Glutamatergic neuron (in vitro differentiated cells): ENCODE data around the gene MTCL3.
A peak's percentile ranks its signal among the peaks of the same experiment; 100 is the strongest.

ENCODE experiments used
- DNase-seq: peaks from one replicate; pipeline ENCODE4 v3.0.0; 2022
- H3K27ac Mint-ChIP-seq: one replicate; pipeline ENCODE4 v1.8.0; 2020; ENCODE audit warnings: mild to moderate bottlenecking, mixed read lengths, inconsistent platforms; ENCODE audit not compliant: unreplicated experiment
- H3K27me3 Mint-ChIP-seq: one replicate; pipeline ENCODE4 v1.8.0; 2020; ENCODE audit warnings: mild to moderate bottlenecking, moderate library complexity, mixed read lengths, inconsistent platforms; ENCODE audit not compliant: unreplicated experiment
- H3K36me3 Mint-ChIP-seq: one replicate; pipeline ENCODE4 v1.8.0; 2020; ENCODE audit warnings: mild to moderate bottlenecking, mixed read lengths, inconsistent platforms; ENCODE audit not compliant: unreplicated experiment
- H3K4me1 Mint-ChIP-seq: one replicate; pipeline ENCODE4 v1.8.0; 2020; ENCODE audit warnings: mild to moderate bottlenecking, low read depth, mixed read lengths, inconsistent platforms; ENCODE audit not compliant: unreplicated experiment
- H3K4me3 Mint-ChIP-seq: one replicate; pipeline ENCODE4 v1.8.0; 2020; ENCODE audit warnings: mild to moderate bottlenecking, mixed read lengths, inconsistent platforms; ENCODE audit not compliant: unreplicated experiment
- H3K9me3 Mint-ChIP-seq: one replicate; pipeline ENCODE4 v1.8.0; 2020; ENCODE audit warnings: mild to moderate bottlenecking, moderate library complexity, mixed read lengths, inconsistent platforms; ENCODE audit not compliant: unreplicated experiment
- TF ChIP-seq, protein P1 (sequence below): fragments of 200-600 bp; sonication (generic); IDR thresholded peaks from one replicate; pipeline ENCODE4 v1.5.0; 2021; ENCODE audit not compliant: partially characterized antibody, unreplicated experiment

The MTCL3 gene

DNA sequence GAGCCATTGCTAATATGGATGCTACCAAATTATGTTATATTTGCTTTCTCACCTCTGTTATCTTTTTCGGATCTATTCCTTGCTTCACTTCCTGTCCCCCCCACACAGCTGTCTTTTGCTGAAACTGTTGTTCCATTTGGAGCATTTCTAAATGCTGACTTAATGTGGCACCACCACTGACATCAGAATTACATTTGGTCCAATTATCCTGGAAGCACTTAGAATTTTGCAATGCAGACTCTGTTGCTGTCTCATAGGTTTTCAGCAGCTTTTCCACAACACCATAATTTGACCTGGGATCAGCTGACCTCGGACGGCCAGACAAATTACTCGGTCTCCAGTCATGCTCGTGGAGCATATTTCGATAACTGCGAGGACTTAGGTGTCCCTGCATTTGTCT, 72.8 kb downstream of the MTCL3 start:
- Mint-ChIP-seq H3K4me1 (peaks cover 4% of the 10 kb centered on the region), H3K9me3 (peaks cover 1% of the 10 kb centered on the region), H3K4me3 (no peak overlapping the region), H3K27me3 (no peaks in the 10 kb centered on the region), H3K27ac (no peak overlapping the region), H3K36me3 (peaks cover 6% of the 10 kb centered on the region)
- TF ChIP-seq, protein P1, sequence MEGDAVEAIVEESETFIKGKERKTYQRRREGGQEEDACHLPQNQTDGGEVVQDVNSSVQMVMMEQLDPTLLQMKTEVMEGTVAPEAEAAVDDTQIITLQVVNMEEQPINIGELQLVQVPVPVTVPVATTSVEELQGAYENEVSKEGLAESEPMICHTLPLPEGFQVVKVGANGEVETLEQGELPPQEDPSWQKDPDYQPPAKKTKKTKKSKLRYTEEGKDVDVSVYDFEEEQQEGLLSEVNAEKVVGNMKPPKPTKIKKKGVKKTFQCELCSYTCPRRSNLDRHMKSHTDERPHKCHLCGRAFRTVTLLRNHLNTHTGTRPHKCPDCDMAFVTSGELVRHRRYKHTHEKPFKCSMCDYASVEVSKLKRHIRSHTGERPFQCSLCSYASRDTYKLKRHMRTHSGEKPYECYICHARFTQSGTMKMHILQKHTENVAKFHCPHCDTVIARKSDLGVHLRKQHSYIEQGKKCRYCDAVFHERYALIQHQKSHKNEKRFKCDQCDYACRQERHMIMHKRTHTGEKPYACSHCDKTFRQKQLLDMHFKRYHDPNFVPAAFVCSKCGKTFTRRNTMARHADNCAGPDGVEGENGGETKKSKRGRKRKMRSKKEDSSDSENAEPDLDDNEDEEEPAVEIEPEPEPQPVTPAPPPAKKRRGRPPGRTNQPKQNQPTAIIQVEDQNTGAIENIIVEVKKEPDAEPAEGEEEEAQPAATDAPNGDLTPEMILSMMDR = no peak
- no peak for DNase-seq

GRCh38 chr6:127441881-127442280, 77.3 kb downstream of the MTCL3 start:
- Mint-ChIP-seq H3K27me3 (no peaks in the 10 kb centered on the region), H3K27ac (no peak overlapping the region), H3K4me1 (peaks cover 9% of the 10 kb centered on the region), H3K36me3 (no peaks in the 10 kb centered on the region), H3K4me3 (no peak overlapping the region), H3K9me3 (peaks cover 2% of the 10 kb centered on the region)
- DNase-seq = no peak
- TF ChIP-seq, protein P1 = no peak

DNA sequence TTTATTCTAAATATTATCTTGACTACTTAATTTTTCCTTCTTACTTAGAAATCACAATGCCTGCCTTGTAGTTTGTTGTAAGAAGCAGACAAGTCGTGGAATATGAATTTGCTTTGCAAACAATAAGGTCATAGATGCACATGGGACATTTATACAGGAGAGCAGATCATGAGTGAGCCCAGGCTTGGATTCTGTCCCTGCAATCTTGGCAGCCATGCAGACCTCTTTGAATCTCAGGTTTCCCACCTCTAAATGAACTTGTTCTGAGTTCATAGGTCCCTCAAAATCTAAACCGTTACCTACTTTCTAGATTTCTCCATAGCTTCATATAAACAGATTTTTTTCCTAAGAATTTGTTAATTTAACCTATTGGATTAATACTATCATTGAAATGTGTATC, 79.4 kb downstream of the MTCL3 start:
- Mint-ChIP-seq H3K27ac (no peak overlapping the region), H3K4me3 (no peak overlapping the region), H3K9me3 (peaks cover 2% of the 10 kb centered on the region), H3K36me3 (no peaks in the 10 kb centered on the region), H3K4me1 (peaks cover 17% of the 10 kb centered on the region), H3K27me3 (no peaks in the 10 kb centered on the region)
- DNase-seq = no peak
- TF ChIP-seq, protein P1 = no peak

DNA sequence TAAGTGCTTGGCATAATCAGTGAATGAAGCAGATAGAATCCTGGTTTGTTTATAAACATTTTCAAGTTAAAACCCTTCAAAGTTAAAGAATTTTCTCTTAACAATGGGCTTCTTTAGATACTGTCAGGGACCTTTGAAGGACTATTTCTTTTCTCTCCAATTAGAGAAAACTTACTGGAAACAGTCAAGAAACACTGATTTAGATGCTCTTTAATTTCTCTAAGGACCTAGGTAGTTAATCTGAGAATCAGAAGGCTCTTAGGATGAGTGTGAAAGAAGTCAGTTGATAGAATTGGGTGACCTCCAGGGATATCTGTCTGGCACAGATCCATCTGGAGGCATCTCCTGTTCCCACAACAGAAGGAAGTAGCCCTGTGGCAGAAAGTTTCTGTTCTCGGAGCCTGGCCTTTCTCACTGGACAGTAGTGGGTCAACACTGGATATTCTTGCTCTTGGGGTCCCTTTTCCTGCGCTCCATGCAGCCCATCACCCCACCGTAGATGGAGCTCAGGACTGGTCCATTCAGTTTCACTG, 82.5 kb downstream of the MTCL3 start:
- TF ChIP-seq, protein P1 = no peak
- Mint-ChIP-seq H3K4me1 (peaks cover 17% of the 10 kb centered on the region), H3K27me3 (no peaks in the 10 kb centered on the region), H3K4me3 (no peak overlapping the region), H3K9me3 (peaks cover 2% of the 10 kb centered on the region), H3K27ac (peak overlapping the region; percentile 52), H3K36me3 (no peaks in the 10 kb centered on the region)
- DNase-seq = no peak

DNA sequence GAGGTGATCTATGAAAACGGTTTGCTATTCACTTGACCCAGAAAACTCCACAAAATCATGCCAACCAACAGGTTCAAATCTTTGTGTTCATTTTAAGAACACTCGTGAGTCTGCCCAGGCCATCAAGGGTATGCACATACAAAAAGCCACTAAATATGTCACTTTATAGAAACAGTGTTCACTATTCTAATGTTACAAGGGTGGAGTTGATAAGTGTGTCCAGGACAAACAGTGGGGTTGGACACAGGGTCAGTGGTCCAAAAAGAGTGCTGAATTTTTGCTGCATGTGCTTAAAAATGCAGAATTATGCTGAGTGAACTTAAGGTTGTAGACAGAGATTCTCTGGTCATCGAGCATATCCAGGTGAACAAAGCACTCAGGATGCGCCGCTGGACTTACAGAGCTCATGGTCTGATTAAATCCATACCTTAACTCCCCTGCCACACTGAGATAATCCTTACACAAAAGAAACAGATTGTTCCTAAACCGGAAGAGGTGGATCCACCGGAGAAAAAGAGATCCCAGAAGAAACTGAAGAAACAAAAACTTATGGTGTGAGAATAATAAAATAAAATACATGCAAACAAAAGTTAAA, 83.4 kb downstream of the MTCL3 start:
- Mint-ChIP-seq H3K4me1 (peaks cover 17% of the 10 kb centered on the region), H3K9me3 (peaks cover 2% of the 10 kb centered on the region), H3K27ac (no peak overlapping the region), H3K36me3 (no peaks in the 10 kb centered on the region), H3K27me3 (no peaks in the 10 kb centered on the region), H3K4me3 (no peak overlapping the region)
- TF ChIP-seq, protein P1 = no peak
- no peak for DNase-seq
